GM20000 (cell line): ENCODE measurements around the gene MED9.

Experiments
- DNase-seq: peaks from one replicate; pipeline ENCODE4 v3.0.0; 2012; ENCODE audit warnings: low spot score
- CTCF ChIP-seq: IDR thresholded peaks from 2 replicates; pipeline ENCODE4 v1.5.1; 2012; ENCODE audit warnings: mild to moderate bottlenecking, control low read depth; ENCODE audit errors: extremely low read depth, missing control alignments

MED9 gene

GRCh38 chr17:17502741-17503565 is 26.2 kb downstream of the MED9 start:
- DNase-seq: no peak
- no peak for TF ChIP-seq CTCF

GRCh38 chr17:17503566-17504130 is 26.8 kb downstream of the MED9 start:
- DNase-seq: no peak

GRCh38 chr17:17504341-17505140 is 27.7 kb downstream of the MED9 start:
- no peak for TF ChIP-seq CTCF
- DNase-seq: no peak

More at GRCh38 chr17:17503566-17504130, 26.8 kb downstream of the MED9 start:
- TF ChIP-seq CTCF: no peak

GRCh38 chr17:17505151-17505550 is 28.4 kb downstream of the MED9 start:
- TF ChIP-seq CTCF: no peak
- no peak for DNase-seq

- TF ChIP-seq CTCF: no peak
- no peak for DNase-seq
These were observed 28.9 kb downstream of the MED9 start for GRCh38 chr17:17505610-17506171.

- TF ChIP-seq CTCF: no peak
These were observed 29.5 kb downstream of the MED9 start for GRCh38 chr17:17506181-17506741.

More at GRCh38 chr17:17506181-17506741, 29.5 kb downstream of the MED9 start:
- DNase-seq: no peak
